HCT116 (cell line): ENCODE measurements around the gene HOOK1.

Experiments
- CEBPB ChIP-seq: IDR thresholded peaks from 2 replicates; pipeline ENCODE4 v1.6.1; 2012; ENCODE audit warnings: low read depth
- CTCF ChIP-seq, 3 experiments: fragments of 200-600 bp in 1 of 3; sonication (generic) in 1 of 3; IDR thresholded peaks in 2 of 3; conservative IDR thresholded peaks in 1 of 3; 2 replicates each; pipeline ENCODE4 v1.5.1; 2012 to 2017; ENCODE audit warnings: low read depth in 2 of 3, low read length in 2 of 3, antibody characterized with exemption in 1 of 3, borderline replicate concordance in 1 of 3, control low read depth in 1 of 3, mild to moderate bottlenecking in 1 of 3, mixed read lengths in 1 of 3, mixed run types in 1 of 3, moderate library complexity in 1 of 3; ENCODE audit not compliant: insufficient read depth in 1 of 3
- EGR1 ChIP-seq: IDR thresholded peaks from 2 replicates; pipeline ENCODE4 v1.6.1; 2012; ENCODE audit warnings: low read depth
- EZH2phosphoT487 ChIP-seq: fragments of 200-600 bp; IDR thresholded peaks from 2 replicates; pipeline ENCODE4 v1.6.1; 2018; ENCODE audit warnings: antibody characterized with exemption, borderline replicate concordance
- FOSL1 ChIP-seq: IDR thresholded peaks from 2 replicates; pipeline ENCODE4 v1.6.1; 2012; ENCODE audit warnings: low read depth
- JUND ChIP-seq: IDR thresholded peaks from 2 replicates; pipeline ENCODE4 v1.6.1; 2012
- MAX ChIP-seq: IDR thresholded peaks from 2 replicates; pipeline ENCODE4 v1.6.1; 2012
- POLR2A ChIP-seq: IDR thresholded peaks from 2 replicates; pipeline ENCODE4 v1.7.0; 2011; ENCODE audit warnings: borderline replicate concordance; ENCODE audit not compliant: insufficient read depth, insufficient read length; ENCODE audit errors: extremely low read depth
- POLR2AphosphoS5 ChIP-seq: IDR thresholded peaks from 2 replicates; pipeline ENCODE4 v1.6.1; 2011; ENCODE audit warnings: mild to moderate bottlenecking, low read depth, low read length, moderate library complexity
- TCF7L2 ChIP-seq: IDR thresholded peaks from 2 replicates; pipeline ENCODE4 v1.7.0; 2011; ENCODE audit warnings: borderline replicate concordance, inconsistent platforms; ENCODE audit not compliant: insufficient read depth, insufficient read length; ENCODE audit errors: extremely low read depth
- ZBTB33 ChIP-seq: IDR thresholded peaks from 2 replicates; pipeline ENCODE4 v1.6.1; 2011; ENCODE audit warnings: mild to moderate bottlenecking, low read length, moderate library complexity; ENCODE audit not compliant: insufficient replicate concordance; ENCODE audit errors: extremely low read depth
- ZFX ChIP-seq: fragments of 450-650 bp; IDR thresholded peaks from 2 replicates; pipeline ENCODE4 v1.6.1; 2017
- ZNF274 ChIP-seq: fragments of 200-500 bp; sonication (Bioruptor generic); IDR thresholded peaks from 2 replicates; pipeline ENCODE4 v1.6.1; 2014; ENCODE audit warnings: mild to moderate bottlenecking, low read depth, low read length, inconsistent platforms

GRCh38 chr1:59915516-59915915 is 100.8 kb downstream of the HOOK1 start:
- TF ChIP-seq POLR2A (no peak), EGR1 (no peak), CTCF (IDR thresholded peaks at IDR 0.05 in 2 of 3, conservative IDR thresholded peaks at IDR 0.05 in 1 of 3; ENCODE audit: borderline replicate concordance in 1 of 3, insufficient read depth in 1 of 3, low read depth in 2 of 3, low read length in 2 of 3) (no peak), EZH2phosphoT487 (no peak), JUND (no peak), POLR2AphosphoS5 (no peak), FOSL1 (no peak), ZFX (no peak), ZNF274 (no peak), MAX (no peak), CEBPB (no peak), TCF7L2 (no peak), ZBTB33 (no peak)
